GM19238 (cell line): ENCODE data around the gene ROBO4.

Experiments used
- DNase-seq: peaks from one replicate; pipeline ENCODE4 v3.0.0; 2011; ENCODE audit warnings: low spot score; ENCODE audit not compliant: insufficient read length

The ROBO4 gene

DNA sequence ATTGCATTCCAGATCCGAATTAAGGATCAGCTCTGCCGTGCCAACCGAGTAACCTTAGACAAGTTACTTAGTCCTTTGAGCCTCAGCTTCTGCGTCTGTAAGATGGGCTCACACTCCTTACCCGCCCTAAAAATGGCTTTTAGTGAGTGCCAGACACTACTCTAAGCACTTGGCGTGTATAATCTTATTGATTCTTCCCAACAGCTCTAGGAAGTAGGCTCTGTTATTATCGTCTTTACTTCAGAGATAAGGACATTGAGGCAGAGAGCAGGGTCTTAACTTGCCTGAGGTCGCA is 54.1 kb downstream of the ROBO4 start:
- DNase-seq = no peak

DNA sequence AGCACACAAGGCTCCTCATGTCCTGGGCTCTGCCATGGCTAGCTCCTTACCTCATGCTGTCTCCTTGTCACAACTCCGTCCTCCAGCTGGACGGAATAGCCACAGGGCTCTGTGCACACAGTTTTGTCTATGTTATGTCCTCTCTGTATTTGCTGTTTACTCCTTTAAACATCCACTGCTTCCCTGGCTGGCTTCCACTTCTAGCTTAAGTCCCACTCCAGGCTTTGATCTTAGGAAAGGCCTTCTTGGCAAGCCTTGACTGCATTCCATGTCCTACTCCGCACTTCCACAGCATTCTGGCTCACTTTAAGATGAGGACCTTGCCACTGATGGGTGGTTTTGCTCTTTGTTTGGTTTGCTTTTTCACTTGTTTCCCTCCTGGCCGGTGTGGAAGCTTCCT is 55.4 kb downstream of the ROBO4 start:
- DNase-seq = no peak

DNA sequence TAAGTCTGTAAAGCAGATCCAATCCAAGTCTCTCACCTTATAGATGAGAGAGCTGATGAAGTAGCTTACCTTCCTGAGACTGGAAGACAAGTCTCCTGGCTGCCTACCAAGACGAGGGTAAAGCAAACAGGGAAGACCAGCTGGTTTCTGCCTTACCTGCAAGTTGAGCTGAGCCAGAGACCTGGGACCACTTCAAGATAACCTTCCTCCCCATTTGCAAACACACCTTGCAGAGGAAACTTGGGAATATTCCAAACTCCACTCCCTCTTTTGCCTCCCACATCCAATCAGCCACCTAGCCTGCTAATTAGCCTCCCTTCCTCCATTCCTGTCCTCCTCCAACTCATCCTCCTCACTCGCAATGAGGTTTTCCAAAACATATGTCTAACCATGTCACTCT is 55.8 kb downstream of the ROBO4 start:
- DNase-seq = no peak

DNA sequence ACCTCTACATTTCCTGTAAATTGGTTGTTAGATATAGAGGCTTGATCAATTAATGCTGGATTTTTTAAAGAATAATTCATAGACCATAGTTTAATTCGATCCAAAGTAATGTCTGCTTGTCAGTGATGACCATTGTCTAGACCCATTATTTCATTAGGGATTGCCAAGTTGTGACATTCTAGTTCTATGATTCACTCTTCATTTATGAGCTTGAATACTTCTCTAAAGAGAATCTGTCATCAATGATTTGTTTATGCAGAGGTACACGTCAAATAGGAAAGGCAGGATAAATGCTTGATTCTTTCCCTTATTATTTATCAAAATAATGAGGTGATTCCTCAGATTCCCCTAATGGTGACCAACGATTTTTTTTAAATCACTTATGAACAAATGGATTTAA is 56.5 kb downstream of the ROBO4 start:
- DNase-seq = no peak

DNA sequence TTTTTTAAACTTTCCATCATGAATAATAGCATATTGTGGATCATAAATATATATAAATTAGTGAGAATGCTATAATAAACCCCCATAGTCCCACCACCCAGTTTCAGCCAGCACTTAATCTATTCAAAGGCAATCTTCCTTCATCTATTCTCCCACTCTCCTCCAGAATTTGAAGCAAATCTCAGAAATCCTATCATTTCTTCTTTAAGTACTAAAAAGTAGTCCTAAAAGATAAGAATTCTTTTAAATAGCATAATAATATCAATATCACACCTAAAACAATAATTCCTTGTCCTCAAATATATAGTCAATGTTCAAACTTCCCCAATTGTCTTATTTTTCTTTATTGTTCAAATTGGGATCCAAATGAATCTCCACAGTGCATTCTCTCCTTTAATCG is 57.0 kb downstream of the ROBO4 start:
- DNase-seq = no peak

DNA sequence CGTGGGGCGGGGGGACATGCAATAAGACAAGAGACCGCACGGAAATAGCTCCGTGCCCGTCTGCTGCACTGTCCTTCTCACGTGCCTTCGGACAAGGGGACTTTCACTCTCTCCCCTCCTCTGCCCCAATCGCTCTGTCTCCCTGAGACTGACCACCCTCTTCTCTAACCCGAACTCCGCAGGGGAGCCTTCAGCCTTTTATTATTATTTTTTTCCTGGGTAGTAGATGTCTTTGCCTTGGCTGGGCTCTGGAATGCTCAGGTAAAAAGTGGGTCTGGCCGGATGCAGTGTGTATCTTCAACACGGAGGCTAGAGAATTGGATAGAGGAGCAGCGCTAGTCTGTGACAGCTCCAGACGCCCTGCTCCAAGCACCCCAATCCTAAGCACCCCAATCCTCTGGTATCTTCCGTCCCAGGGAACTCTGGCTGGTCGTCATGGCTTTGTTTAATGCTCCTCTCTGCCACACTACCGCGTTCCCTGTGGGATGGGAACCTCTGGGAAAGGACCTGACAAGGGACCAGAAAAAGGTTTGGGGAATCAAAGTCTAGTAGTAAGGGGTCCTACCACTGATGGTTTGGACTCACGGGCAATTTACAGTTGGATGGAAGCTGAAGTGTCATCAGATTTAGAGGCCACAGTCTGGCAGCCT is 57.6 kb downstream of the ROBO4 start:
- DNase-seq = no peak

DNA sequence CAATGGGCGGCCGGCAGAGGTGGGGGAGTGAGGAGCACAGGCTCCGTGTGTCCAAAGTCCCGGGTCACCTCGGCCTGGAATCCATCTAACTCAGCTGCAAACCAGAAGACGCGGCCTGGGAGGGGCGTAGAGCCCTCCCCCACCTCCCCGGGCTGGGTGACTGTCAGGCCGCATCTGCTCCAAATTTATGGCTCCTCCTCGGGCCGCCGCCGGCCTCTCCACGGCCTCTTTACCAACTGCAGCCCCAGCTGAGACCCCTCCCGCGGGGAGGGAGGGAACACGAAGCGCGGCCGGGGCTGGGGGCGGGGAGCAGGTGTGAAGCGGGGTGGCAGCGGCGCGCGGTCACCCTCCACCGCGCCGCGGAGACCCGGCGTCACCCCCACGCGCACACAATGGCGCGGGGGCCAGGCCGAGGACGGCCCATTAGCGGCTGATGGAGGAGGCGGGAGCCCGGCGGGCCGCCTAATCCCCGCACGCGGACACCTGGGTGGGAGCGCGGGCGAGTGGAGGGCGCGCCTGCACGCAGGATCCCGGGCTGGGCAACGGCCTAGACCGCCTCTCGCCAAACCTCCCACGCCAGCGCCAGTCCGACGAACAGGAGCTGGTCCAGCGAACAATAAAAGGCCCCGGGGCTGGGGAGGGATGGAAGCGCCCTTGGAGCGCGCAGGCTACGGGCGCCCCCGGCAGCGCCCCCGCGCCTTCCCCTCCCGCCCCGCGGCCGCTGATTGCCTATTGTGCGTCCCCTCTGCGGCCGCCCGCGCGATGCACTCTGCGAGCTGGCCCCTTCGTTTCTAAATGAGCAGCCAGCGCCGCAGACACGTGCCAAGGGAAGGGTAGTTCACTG is 58.3 kb downstream of the ROBO4 start:
- no peak for DNase-seq

DNA sequence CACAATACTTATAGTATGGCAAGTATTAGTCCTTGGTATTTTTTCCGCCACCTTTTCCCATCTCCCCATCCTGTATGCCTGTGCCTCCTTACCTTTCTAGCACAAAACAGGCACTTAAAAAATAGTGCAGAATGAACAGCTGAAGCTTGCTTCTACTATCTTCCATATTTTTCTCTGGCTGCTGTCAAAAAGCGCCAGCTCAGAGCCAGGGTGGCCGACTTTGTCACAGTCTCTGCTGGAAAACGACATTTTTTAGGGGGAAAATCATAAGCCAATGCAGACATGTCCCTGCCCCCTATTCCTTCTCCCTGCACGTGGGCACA is 58.9 kb downstream of the ROBO4 start:
- no peak for DNase-seq

DNA sequence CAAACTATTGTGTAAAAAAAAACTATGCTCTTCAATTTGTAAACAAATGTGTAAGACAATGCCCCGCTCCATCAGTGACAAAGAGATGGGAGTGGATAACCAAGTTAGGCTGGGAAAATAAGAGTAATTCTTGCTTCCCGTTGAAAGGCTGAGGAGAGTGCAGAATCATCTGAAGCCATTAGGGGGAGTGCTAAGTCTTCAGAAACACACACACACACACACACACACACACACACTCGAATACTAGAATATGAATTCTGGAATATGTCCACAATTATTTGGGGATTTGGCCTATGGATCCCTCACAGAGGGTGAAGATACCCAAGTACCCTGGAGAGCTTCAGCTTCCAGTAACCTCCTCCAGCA is 60.2 kb downstream of the ROBO4 start:
- no peak for DNase-seq

DNA sequence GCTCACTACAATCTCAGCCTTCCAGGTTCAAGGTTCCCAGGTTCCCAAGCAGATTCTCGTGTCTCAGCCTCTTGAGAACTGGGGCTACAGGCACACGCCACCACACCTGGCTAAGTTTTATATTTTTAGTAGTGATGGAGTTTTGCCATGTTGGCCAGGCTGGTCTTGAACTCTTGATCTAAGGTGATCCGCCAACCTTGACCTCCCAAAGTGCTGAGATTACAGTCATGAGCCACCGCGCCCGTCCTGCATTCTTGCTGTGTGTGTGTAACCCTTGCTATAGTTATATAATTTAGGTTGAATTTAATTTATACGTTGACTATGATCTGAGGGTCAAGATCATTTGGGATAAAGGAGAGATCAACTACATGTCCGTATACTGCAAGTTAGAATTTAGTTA is 61.7 kb downstream of the ROBO4 start:
- DNase-seq = no peak

DNA sequence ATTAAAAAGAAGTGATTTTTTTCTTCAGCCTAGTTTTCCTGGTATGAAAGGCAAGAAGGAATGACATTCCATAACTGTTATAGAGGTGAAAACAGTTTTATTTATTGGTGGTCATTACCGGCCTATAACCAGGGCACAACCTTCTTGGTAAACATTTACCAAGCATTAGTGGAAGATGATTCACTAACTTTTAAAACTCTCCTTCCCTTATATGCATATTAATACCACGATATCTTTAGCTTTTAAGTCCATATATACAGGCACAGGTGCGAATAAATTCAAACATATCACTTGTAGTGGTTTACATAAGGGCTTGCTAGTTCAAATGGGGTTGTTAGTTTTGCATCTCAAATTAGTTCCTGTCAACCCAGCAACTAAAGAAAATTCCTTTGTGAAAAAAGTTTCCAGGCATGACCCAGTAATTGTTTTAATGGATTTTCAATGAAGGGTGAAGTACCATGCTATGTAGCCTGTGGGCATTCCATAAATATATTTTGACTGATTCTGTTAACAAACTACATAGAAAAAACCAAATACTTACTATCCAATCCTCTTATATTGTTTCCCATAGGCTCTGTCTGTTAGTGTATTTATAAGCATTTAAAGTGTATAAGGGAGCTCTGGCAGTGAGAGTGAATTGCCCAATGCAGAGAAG is 63.0 kb downstream of the ROBO4 start:
- no peak for DNase-seq
